Sciatic nerve (tissue), 2 donors: ENCODE measurements around the gene FAP. TPM values are rescaled to one million over a fixed set of nuclear protein-coding genes. Genes with fewer than 3 reads are reported as not detected.

Experiments
- ATAC-seq: fragments of 200-7000 bp; cut with Tn5 transposase; one replicate; pipeline ENCODE4 v1.9.1; 2020; ENCODE audit warnings: mild to moderate bottlenecking, moderate library complexity
- DNase-seq: peaks from one replicate; pipeline ENCODE4 v3.0.0-alpha.2; 2020; ENCODE audit warnings: low spot score
- intact Hi-C: fragments of 100-400 bp; cut with DNase I; formaldehyde crosslinking; loops from one replicate; pipeline ENCODE4 v1.14.2; 2022
- total RNA-seq: library from RNA; stranded (reverse); fragmentation: NEBNext Ultra II Directional; extraction: Animal tissue kit (Norgen Biotek cat#: 25700); gene quantifications from one replicate; pipeline ENCODE4 v1.2.1, GENCODE V29; 2021
- donor health status: DM: no; HTN: no; CAD: no.
- donor health status: DM: no; HTN: no; CAD: no.

FAP gene
- total RNA-seq, 1 donor from 2014 or later = 10.4 TPM

DNA sequence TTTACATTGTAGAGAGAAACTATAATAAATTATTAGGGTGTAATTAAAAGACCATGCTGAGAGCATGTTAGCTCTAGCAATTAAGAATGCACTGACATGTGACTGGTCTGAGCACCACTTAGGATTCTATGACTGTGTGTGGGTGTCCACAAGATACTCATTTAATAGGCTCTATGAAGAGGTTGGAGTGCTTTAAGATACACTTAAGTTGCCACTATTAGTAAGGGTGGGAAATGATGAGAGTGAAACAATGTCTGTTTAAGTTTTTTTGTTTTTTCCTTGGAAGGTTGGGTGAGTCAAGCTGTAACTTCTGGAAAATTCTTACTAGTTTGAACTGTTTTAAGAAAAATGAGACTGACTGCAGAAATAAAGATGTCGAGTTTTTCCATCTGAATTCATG is 1.8 kb upstream of the FAP start:
- no peak for DNase-seq
- ATAC-seq = no peak
- intact Hi-C loops = no loop called here

DNA sequence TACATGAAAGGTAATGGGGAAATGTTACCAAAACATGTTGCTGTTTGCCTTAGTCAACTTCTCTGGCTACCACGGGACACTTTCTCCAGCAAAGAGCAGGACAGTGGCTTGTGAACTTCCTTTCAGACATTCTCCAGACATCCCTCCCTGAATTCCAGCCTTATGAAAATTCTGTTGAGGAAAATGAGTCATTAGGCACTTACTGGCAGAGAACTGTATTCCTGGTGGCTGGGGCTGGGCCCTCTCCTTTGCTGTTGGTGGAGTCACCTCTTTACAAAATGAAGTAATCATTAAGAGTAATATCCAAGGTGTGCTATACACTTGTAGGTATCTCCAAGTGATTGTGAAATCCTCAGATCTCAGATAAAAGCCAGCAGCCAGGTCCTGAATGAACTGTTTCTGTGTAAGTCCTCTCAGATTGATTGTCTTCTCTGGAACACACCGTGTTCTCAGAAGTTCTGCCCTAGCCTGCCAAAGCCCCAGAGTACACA is 1.3 kb upstream of the FAP start:
- DNase-seq = no peak
- peak; percentile 63 for ATAC-seq
- intact Hi-C loops = no loop called here

DNA sequence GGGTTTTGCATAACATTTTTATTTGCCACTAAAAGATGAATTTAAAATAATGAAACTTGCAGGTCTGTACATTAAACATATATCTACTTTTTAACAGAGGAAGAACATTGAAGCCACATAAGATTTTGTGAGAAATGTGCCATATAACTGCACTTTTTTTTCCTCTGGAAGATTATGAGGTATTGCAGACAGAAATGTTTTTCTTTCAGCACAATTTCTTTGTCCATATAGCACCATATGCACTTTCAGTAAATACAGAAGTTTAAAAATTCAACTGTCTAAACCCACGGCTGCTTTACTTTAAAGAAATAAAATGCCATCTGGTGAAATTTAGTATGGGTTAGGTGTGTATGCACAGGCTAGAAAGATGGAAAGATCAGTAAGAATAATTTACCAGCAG is 470 bp upstream of the FAP start:
- DNase-seq = no peak
- intact Hi-C loops = no loop called here
- no peak for ATAC-seq

DNA sequence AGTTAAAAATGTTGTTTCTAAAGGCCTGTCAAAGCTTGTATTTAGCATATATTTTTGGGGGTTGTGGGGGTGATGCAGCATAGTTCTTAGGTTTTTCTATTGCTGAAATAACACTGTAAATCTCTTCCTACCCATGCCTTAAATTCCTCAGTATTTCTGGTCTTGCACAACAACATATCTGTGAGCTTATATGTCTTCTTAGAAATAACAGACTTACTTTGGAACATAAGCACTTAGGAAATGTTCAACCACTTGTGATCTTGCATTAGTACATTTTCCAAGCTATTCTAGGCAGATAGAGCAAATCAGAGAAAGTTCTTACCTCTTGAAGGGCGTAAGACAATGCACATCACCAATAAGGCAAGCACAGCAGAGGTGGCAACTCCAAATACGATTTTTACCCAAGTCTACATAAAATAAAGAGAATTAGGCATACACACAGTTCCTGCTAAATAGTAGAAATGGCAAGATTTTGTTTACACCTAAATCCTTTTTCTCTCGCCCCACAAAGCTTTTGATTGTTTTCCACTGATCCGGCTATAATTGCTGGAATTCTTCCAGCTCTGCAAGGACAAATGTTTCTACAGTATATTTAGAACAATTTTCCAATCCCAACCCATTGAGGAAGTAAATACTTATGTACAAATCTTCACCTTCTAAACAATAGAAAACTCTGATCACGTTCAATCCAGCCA is 512 bp downstream of the FAP start:
- DNase-seq (no peak), ATAC-seq (peak; percentile 51)
- intact Hi-C loops = no loop called here

DNA sequence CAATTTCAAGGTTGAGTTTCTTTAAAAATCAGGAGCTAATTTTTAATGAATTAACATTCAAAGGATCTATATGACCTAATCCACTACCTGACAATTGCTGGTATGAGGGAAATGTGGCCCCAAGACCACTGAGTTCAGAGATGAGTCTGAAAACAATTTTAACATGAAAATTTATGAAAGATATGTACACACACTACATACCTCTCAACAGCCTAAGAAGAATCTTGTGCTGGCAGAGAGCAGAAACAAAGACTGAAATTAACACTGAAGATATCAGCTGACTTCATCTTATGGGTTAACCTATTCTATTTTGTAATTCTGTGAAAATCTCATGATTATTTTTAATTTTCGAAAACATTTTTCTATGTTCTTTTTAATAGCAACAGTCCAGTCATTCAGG is 1.7 kb downstream of the FAP start:
- ATAC-seq (no peak), DNase-seq (no peak)
- intact Hi-C loops = no loop called here

DNA sequence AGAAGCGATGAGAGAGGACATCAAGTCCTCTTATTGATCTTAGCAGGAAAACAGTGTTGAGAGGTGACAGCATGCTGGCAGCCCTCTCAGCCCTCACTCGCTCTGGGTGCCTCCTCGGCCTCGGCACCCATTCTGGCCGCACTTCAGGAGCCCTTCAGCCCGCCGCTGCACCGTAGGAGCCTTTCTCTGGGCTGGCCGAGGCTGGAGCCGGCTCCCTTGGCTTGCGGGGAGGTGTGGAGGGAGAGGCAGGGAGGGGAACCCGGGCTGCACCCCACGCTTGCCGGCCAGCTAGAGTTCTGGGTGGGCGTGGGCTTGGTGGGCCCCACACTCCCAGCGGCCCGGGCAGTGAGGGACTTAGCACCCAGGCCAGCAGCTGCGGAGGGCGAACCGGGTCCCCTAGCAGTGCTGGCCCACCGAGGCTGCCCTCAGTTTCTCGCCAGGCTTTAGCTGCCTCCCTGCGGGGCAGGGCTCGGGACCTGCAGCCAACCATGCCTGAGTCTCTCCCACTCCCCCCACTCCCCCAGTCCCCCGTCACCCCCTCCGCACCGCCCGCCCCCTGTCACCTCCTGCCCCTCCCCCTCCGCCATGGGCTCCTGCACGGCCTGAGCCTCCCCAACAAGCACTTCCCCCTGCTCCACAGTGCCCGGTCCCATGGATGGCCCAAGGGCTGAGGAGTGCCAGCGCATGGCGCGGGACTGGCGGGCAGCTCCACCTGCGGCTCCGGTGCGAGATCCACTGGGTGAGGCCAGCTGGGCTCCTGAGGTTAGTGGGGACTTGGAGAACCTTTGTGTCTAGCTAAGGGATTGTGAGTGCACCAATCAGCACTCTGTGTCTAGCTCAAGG is 8.4 kb downstream of the FAP start:
- ATAC-seq (no peak), DNase-seq (no peak)
- intact Hi-C loops = no loop called here

DNA sequence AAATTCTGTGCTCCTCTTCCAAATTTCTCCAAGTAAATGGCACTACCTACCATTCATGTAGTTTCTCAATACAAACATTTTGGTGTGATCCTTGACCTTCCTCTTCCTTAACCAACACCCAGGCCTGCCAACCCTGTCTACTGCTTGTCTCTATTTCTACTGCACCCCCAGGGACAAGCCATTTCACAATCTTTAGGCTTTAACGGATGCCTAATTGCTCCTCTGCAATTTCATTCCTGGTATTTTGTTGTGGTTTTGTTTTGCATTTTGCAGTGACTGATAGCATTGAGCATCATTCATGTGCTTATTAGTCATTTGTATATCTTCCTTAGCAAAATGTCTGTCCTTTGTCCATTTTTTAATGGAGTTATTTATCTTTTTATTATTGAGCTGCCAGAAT is 10.0 kb downstream of the FAP start:
- intact Hi-C loops = no loop called here
- DNase-seq (no peak), ATAC-seq (peak; percentile 68)

DNA sequence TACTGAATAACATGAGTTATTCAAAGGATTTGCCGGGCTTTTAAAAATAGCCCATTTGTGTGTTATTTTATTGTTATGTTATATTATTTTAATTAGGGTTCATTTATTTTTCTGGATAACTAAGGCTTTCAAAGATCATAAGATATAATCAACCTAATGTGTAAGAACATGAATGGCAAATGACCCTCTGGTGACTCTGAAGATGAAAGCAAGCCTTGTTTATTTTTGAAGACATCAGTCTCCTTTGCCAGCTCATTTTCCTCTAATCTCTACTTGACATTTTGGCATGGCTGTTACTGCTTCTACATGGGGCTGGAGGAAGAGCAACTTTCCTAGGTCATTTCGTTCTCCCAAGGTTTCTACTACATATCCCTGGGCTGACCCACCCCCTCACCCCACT is 10.6 kb downstream of the FAP start:
- intact Hi-C loops = no loop called here
- no peak for ATAC-seq
- DNase-seq = no peak

DNA sequence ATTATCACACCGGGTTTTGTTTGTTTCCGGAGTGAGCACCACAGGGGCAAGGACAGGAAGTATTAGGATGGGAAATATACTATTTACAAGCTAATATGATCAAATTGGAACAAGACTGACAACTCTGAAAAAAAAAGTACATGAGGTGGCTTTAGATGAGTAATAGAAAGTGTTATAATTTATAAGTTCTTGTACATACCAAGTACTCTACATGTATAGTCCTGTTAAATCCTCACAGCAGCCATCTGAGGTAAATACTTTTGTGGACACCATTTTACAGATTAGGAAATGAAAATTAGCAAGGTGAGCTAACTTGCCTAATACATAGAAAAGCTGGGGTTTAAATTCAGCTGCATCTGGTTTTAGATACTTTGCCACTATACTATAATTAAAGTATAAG is 11.2 kb downstream of the FAP start:
- intact Hi-C loops = no loop called here
- DNase-seq (no peak), ATAC-seq (no peak)

DNA sequence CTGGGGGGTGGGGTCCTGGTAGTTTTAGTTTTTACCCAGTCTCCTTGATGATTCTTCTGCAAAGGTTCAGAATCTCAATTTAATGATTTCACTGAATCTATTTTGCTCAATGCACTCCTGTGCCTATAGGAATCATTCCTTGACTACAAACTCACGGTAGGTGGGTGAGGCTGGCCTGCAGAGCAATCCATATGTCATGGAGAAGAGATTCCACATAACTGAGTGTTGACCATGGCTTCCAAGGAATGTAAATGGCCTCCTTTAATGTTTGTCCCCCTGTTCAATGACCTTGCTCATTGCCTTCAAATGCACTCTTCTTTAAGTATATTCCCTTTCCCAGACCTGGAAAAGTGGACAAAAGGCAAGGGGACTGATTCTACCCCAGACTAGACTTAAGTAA is 12.5 kb downstream of the FAP start:
- no peak for DNase-seq
- ATAC-seq = no peak
- intact Hi-C loops = no loop called here

DNA sequence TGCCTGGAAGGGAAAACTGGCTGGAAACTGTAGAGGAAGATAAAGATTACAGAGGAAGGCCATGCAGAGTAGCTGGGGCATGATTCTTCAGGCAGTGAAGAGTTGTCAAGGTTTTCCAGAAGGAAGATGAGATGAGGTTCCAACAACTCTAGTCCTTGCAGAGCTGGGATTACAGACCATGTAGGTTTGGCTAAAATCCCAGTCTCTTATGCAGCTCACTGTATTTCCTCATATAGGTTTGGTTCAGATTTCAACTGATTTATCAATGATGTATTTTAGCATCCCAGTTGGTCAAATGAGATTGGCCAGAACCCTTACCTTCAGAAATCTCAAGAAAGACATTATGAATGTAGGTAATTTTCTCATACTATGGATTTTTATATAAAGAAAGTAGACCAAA is 16.4 kb downstream of the FAP start:
- intact Hi-C loops = no loop called here
- ATAC-seq (no peak), DNase-seq (no peak)

DNA sequence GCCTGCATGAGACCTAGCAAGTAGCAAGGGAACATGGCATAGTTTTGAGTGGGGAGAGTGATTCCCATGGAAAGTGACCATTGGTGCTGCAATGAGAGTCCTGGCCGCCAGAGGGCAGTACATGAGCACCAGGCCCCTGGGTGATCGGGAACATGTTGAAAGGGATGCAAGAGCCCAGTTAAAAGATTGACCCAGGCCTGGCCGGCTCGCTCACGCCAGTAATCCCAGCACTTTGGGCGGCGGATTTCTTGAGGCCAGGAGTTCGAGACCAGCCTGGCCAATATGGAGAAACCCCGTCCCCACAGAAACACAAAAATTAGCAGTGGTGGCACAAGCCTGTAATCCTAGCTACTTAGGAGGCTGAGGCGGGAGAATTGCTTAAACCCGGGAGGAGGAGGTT is 22.2 kb downstream of the FAP start:
- intact Hi-C loops = no loop called here
- DNase-seq (peak; percentile 73), ATAC-seq (peak; percentile 84)

DNA sequence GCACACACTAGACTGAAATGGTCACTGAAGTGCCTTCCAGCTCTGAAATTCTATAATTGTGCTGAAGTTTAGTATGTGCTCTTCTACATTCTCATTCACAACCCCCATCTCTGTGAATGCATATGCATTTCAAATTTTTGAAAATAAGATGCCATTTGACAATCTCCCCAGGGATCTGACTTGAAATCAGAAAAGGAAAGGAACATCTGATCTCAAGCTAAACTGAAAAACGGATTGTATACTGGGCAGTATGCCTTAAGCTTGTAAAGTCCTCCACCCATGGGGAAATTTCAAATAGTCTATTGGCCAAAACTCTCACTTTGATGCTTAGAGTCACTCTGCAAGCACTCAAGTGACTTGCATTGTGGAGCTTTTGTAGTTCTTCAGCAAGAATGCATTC is 22.9 kb downstream of the FAP start:
- DNase-seq (no peak), ATAC-seq (no peak)
- intact Hi-C loops = no loop called here

DNA sequence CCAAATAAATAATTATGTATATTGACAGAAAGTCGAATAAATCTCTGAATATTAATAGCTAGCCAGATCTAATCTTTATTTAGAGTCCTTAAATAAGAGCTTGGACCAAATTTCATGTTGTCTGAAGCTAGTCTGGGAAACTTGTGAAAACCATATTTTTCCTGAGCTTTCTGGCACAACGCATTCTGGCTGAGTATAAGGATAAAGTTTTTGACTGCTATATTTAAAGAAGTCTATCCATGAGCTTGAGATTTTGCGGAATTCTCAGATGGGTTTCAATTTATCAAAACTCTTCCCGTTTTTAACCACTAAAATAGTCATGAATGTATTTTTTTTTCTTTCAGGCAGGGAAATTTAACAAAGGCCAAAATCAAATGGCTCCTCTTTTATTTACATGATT is 23.8 kb downstream of the FAP start:
- ATAC-seq (no peak), DNase-seq (no peak)
- intact Hi-C loops = no loop called here

DNA sequence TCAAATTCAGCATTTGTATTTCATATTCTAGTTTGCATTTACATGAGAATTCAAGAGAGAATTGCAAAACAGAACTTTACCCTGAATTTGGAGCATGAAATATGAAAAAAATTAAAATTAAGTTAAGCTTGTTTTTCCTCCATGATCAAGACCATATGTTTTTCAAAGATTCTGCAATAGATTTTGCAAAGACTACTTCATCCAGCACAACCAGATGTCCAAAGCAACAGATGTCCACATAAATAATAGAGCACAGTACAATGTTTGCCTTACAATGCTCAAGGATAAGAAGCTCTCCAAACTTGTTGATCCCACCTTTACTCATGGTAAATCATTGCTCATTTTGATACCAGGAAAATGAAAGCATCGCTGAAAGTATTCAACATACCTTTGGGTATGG is 25.6 kb downstream of the FAP start:
- DNase-seq (no peak), ATAC-seq (peak; percentile 44)
- intact Hi-C loops = no loop called here

DNA sequence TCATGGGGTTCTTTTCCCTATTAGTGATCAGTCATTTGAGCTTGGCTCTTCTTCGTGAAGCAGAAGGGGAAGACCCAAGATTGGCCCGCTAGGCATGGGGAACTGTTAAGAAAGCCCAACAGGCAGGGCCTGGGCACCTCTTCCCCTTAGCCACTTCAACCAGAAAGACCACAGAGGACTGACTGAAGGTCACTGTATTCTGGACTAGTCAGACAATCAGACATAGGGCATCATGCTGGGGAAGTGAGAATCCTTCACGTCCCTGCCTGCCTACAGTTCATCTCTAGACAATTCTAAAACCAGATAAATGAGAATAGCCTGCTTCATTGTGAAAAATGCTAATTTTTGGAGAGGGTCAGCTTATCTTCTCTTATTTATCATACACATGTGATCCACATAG is 28.1 kb downstream of the FAP start:
- DNase-seq (no peak), ATAC-seq (no peak)
- intact Hi-C loops = no loop called here

DNA sequence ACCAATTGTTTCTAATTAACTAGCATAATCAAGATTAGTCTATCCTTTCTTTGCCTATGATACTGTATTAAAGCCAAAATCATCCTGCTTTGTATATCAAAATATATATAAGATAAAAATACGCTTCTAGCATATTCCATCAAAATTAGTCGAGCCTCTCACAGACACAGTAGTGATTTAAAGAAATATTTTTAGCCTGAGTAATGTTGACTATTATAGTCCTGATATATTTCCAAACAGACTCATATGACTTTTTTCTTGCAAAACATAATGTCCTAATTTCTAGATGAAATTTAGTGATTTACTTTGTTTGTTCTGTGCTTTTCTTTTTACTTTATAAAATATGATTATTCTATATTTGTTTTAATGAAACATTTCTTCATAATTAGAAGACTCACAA is 30.9 kb downstream of the FAP start:
- no peak for ATAC-seq
- no peak for DNase-seq
- intact Hi-C loops = no loop called here

DNA sequence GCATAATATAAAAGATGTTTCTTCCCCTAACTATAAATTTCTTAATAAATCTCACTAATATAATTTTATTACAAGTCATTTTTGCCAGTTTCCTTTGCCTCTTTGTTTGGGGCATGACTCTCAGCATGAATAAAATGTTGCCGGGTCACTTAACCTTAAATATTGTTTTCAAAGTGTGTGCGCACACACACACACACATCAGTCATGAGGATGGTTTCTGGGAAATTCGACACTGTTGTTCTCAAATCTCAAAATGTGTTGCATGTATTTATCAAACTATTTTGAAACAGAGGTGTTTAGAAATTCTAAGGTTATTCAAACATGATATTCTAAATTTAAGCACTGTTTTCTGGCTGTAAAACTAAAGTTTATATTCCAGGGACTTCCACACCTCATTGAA is 31.5 kb downstream of the FAP start:
- no peak for DNase-seq
- intact Hi-C loops = no loop called here
- no peak for ATAC-seq

DNA sequence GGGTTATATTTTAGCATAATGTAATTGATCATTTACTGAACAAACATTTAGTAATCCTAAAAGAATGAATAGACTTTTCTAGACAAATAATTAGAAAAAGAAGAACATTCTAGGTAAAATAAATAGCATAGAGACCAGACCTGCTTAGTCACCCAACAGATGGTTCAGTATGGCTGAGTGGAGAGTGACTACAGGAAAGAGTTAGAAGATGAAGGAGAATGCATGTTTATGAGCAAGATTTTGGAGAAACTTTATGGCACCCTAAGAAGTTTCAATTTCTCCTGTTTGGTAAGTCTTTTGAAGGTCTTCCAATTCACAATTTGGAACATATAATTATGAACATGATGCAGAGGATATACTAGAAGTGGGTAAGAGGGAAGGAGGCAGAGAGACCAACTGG is 32.9 kb downstream of the FAP start:
- intact Hi-C loops = no loop called here
- DNase-seq (no peak), ATAC-seq (no peak)

DNA sequence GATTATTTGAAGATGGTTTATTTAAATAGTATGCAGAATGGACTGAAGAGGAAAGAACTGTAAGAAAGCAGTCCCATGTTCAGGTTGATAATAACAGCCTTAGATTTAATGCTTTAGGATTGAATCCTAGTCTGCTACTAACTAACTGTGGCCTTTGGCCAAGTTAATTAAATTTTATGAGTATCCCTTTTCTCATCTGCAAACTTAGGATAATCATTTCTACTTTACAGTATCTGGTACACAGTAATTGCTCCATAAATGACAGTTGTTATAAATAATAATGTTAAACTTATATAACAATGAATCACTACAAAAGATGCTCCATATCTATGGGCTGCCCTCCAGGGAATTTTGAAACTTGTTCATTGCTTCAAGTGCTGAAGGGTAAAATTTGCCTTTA is 41.0 kb downstream of the FAP start:
- intact Hi-C loops = no loop called here
- DNase-seq (no peak), ATAC-seq (no peak)

DNA sequence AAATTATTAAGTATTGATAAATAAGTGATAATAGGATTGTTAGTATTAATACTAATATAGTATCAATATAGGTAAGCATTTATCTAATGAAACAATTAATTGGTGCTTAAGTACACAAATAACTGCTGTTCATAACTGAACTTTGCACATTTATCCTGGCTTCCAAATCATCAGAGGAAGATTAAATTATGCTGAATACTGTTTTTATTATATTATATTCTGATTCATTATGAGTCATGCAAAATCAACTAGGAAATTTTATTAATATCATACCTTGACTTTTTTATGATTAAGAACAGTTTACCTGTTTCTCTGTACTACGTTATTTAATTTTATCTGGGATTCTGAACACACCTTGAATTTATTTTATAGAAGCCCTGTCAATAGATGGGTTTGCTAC is 42.6 kb downstream of the FAP start:
- no peak for DNase-seq
- intact Hi-C loops = no loop called here
- ATAC-seq = no peak
